ENCODE results near the gene BMP5.

BMP5 gene

GRCh38 chr6:55870181-55870813 lies 5.1 kb downstream of the BMP5 start:
- DNase-seq, result no peak

- DNase-seq, result no peak
Observed at GRCh38 chr6:55869674-55870073, 5.7 kb downstream of the BMP5 start.

- peak in 1 of 2 donors; percentile 1 for DNase-seq
Observed at GRCh38 chr6:55868771-55869479, 6.5 kb downstream of the BMP5 start.

GRCh38 chr6:55868176-55868575 lies 7.2 kb downstream of the BMP5 start:
- DNase-seq, result no peak

GRCh38 chr6:55866128-55866527 lies 9.3 kb downstream of the BMP5 start:
- DNase-seq, result no peak

- no peak for DNase-seq
Observed at GRCh38 chr6:55853008-55854001, 22.1 kb downstream of the BMP5 start.

GRCh38 chr6:55841341-55841740 lies 34.0 kb downstream of the BMP5 start:
- DNase-seq, result no peak

- no peak for DNase-seq
Observed at GRCh38 chr6:55839080-55839479, 36.3 kb downstream of the BMP5 start.

GRCh38 chr6:55836945-55837344 lies 38.4 kb downstream of the BMP5 start:
- DNase-seq, result no peak

GRCh38 chr6:55836481-55836880 lies 38.9 kb downstream of the BMP5 start:
- no peak for DNase-seq

- no peak for DNase-seq
Observed at GRCh38 chr6:55835220-55835619, 40.2 kb downstream of the BMP5 start.

- DNase-seq, result no peak
Observed at GRCh38 chr6:55833284-55833683, 42.1 kb downstream of the BMP5 start.

GRCh38 chr6:55827818-55828522 lies 47.4 kb downstream of the BMP5 start:
- no peak for DNase-seq

GRCh38 chr6:55826941-55827340 lies 48.4 kb downstream of the BMP5 start:
- DNase-seq, result no peak

GRCh38 chr6:55825402-55826051 lies 49.9 kb downstream of the BMP5 start:
- no peak for DNase-seq

- no peak for DNase-seq
Observed at GRCh38 chr6:55822815-55823214, 52.6 kb downstream of the BMP5 start.

- DNase-seq, result no peak
Observed at GRCh38 chr6:55822005-55822404, 53.4 kb downstream of the BMP5 start.

GRCh38 chr6:55820696-55821095 lies 54.7 kb downstream of the BMP5 start:
- DNase-seq, result no peak

GRCh38 chr6:55819811-55820210 lies 55.6 kb downstream of the BMP5 start:
- no peak for DNase-seq

GRCh38 chr6:55818482-55818881 lies 56.9 kb downstream of the BMP5 start:
- DNase-seq, result no peak

- DNase-seq, result no peak
Observed at GRCh38 chr6:55812509-55812908, 62.9 kb downstream of the BMP5 start.

GRCh38 chr6:55811074-55811473 lies 64.3 kb downstream of the BMP5 start:
- DNase-seq, result no peak

All from stimulated activated CD4-positive, alpha-beta T cell treated with anti-CD3 and anti-CD28 coated beads, Interleukin-2, amount 100 ng/mL, for 24 hours (primary cell).